GM19193 (cell line): ENCODE measurements around the gene KIAA1549.

Experiments used
- POLR2A ChIP-seq: IDR thresholded peaks from 4 replicates; pipeline ENCODE4 v1.6.1; 2011; ENCODE audit not compliant: insufficient read depth, insufficient read length; ENCODE audit errors: extremely low read depth

KIAA1549 gene

GRCh38 chr7:138932427-138932826 lies 48.8 kb downstream of the KIAA1549 start:
- no peak for TF ChIP-seq POLR2A

GRCh38 chr7:138929969-138930368 lies 51.2 kb downstream of the KIAA1549 start:
- TF ChIP-seq POLR2A = no peak

GRCh38 chr7:138926241-138926612 lies 55.0 kb downstream of the KIAA1549 start:
- no peak for TF ChIP-seq POLR2A

GRCh38 chr7:138924501-138925225 lies 56.5 kb downstream of the KIAA1549 start:
- no peak for TF ChIP-seq POLR2A

DNA sequence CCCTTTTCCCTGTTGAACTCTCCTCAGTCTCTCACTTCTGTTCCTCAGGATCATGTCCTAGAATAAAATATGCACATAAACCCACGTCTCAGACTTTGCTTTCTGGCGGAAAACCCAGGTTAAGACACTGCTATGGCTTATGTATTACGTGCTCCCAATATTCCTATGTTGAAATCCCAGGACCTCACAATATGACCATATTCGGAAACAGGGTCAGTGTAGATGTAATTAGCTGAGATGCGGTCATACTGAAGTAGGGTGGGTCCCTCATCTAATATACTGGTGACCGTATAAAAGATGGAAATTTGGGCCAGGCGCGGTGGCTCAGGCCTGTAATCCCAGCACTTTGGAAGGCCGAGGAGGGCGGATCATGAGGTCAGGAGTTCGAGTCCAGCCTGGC lies 59.9 kb downstream of the KIAA1549 start:
- TF ChIP-seq POLR2A = no peak

DNA sequence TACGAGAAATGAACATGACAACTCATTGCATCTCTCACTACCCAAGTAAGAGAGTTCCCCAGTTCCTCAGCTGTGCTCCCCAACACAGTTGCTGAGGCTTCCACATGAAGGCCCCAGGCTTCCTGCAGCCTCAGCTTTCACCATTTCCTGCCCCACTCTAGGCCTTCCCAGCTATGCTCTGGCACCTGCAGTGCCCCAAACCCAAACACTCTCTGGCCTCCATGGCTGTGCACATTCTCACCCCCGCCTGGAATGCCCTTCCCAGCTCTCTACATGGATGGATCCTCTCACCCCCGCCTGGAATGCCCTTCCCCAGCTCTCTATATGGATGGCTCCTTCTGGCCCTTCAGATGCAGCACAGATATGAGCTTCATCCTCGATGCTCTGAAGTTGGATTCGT lies 61.3 kb downstream of the KIAA1549 start:
- TF ChIP-seq POLR2A = no peak

- no peak for TF ChIP-seq POLR2A
Measured at GRCh38 chr7:138919216-138919615, 62.0 kb downstream of the KIAA1549 start.

DNA sequence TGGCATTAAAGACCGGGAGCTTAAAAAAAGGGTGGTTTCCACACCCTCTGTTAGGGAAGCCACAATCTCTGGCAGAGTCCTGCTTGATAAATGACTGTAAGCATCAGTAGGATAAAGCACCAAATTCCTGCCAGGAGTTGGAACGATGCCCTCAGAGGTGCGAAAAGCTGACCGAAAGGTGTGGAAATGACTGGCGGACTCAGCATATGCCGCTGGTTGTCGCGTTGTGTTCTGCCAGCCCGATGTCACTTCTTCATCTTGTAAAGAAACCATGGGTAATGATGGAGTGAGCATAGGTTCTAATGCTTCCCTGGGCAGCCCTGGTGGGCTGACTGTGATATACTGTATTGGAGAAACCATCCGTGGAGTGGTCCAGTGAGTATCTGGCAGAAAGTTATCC lies 62.4 kb downstream of the KIAA1549 start:
- no peak for TF ChIP-seq POLR2A

- TF ChIP-seq POLR2A = no peak
Measured at GRCh38 chr7:138918176-138918575, 63.0 kb downstream of the KIAA1549 start.

DNA sequence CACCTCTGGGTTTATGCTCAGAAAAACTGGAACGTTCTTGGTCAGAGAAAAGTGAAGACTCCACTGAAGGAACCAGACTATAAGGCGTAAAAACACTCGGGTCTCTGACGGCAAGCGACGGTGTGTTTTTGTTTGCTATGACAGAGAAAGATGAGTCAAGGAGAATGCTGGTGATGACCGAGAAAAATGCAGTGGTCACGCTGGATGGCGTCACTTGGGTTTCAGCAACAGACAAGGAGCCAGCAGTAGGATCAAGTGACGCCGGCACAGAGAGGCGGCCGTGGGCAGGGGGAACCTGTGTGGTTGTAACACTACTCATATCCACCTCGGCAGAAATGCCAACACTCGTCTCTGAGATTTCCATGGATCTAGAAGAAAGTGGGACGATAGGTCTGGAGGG lies 63.4 kb downstream of the KIAA1549 start:
- no peak for TF ChIP-seq POLR2A

- TF ChIP-seq POLR2A = no peak
Measured at GRCh38 chr7:138916731-138917130, 64.5 kb downstream of the KIAA1549 start.

- TF ChIP-seq POLR2A = no peak
Measured at GRCh38 chr7:138916275-138916674, 64.9 kb downstream of the KIAA1549 start.

- TF ChIP-seq POLR2A = no peak
Measured at GRCh38 chr7:138913783-138914182, 67.4 kb downstream of the KIAA1549 start.

- no peak for TF ChIP-seq POLR2A
Measured at GRCh38 chr7:138911007-138911406, 70.2 kb downstream of the KIAA1549 start.

GRCh38 chr7:138907850-138908249 lies 73.3 kb downstream of the KIAA1549 start:
- TF ChIP-seq POLR2A = no peak

GRCh38 chr7:138907201-138907847 lies 73.9 kb downstream of the KIAA1549 start:
- TF ChIP-seq POLR2A = no peak
